ENCODE data around the gene NDUFB6.

The NDUFB6 gene

GRCh38 chr9:32516241-32516640 lies 56.7 kb downstream of the NDUFB6 start:
- DNase-seq: no peak

- DNase-seq: no peak
These were observed 64.2 kb downstream of the NDUFB6 start for GRCh38 chr9:32508728-32509127.

- DNase-seq: no peak
These were observed 70.0 kb downstream of the NDUFB6 start for GRCh38 chr9:32503008-32503407.
